HG02870 (cell line): Measurements from ENCODE around the gene NAA80.
A peak's percentile ranks its signal among the peaks of the same experiment; 100 is the strongest.

Experiments used
- ATAC-seq: cut with Tn5 transposase; IDR thresholded peaks from one replicate; pipeline ENCODE4 v1.9.1; 2021; ENCODE audit warnings: mild to moderate bottlenecking, moderate library complexity; ENCODE audit not compliant: unreplicated experiment

NAA80 gene

GRCh38 chr3:50298836-50299637 is at the start of gene NAA80, which contains the start of gene HYAL3:
Gene NAA80, minus strand, starts transcription at chr3:50299405. Its CDS starts 1,942 bp downstream, at chr3:50297463.
Gene HYAL3, minus strand, starts transcription at chr3:50299405. Its CDS starts 3,803 bp downstream, at chr3:50295602.
- ATAC-seq: peak; percentile 89

- ATAC-seq: no peak
These were observed 48.1 kb upstream of the NAA80 start for GRCh38 chr3:50347187-50347813.

- ATAC-seq: no peak
These were observed 46.5 kb upstream of the NAA80 start, which contains the start of gene ZMYND10 for GRCh38 chr3:50345586-50346234. Gene ZMYND10, minus strand, starts transcription at chr3:50345732. Its CDS starts 153 bp downstream, at chr3:50345579.

GRCh38 chr3:50345008-50345407 is 45.8 kb upstream of the NAA80 start:
- ATAC-seq: no peak

GRCh38 chr3:50342813-50343633 is 43.8 kb upstream of the NAA80 start:
- no peak for ATAC-seq

GRCh38 chr3:50341996-50342650 is 42.9 kb upstream of the NAA80 start:
- no peak for ATAC-seq

- ATAC-seq: no peak
These were observed 42.3 kb upstream of the NAA80 start for GRCh38 chr3:50341537-50341936.

- no peak for ATAC-seq
These were observed 41.5 kb upstream of the NAA80 start, which contains the start of gene RASSF1 for GRCh38 chr3:50340448-50341329. Gene RASSF1, minus strand, starts transcription at chr3:50340836. Its CDS starts 31 bp downstream, at chr3:50340805.

- ATAC-seq: no peak
These were observed 40.9 kb upstream of the NAA80 start for GRCh38 chr3:50340147-50340447.

GRCh38 chr3:50339485-50340146 is 40.4 kb upstream of the NAA80 start:
- no peak for ATAC-seq

GRCh38 chr3:50338965-50339364 is 39.8 kb upstream of the NAA80 start:
- no peak for ATAC-seq

- peak; percentile 72 for ATAC-seq
These were observed 38.1 kb upstream of the NAA80 start for GRCh38 chr3:50337175-50337861.

GRCh38 chr3:50336452-50337174 is 37.4 kb upstream of the NAA80 start:
- peak; percentile 20 for ATAC-seq

GRCh38 chr3:50334339-50335075 is 35.3 kb upstream of the NAA80 start:
- no peak for ATAC-seq

GRCh38 chr3:50333744-50334328 is 34.6 kb upstream of the NAA80 start:
- no peak for ATAC-seq

- no peak for ATAC-seq
These were observed 32.2 kb upstream of the NAA80 start for GRCh38 chr3:50331364-50331907.
